Neural progenitor cell (in vitro differentiated cells): ENCODE measurements around the gene PARVG. TPM values are rescaled to one million over a fixed set of nuclear protein-coding genes. Genes with fewer than 3 reads are reported as not detected.

Experiments used
- DNase-seq: peaks from one replicate; pipeline ENCODE4 v3.0.0-alpha.2; 2016; ENCODE audit warnings: low spot score
- H2AFZ ChIP-seq: fragments of 200-600 bp; sonication (generic); replicated peaks from 2 replicates; pipeline ENCODE4 v1.6.1; 2016; ENCODE audit warnings: antibody characterized with exemption
- H3F3A ChIP-seq: fragments of 200-600 bp; sonication (generic); 2 replicates; pipeline ENCODE4 v1.6.1; 2016; ENCODE audit warnings: antibody characterized with exemption, low read depth
- H3K27ac ChIP-seq: fragments of 200-600 bp; sonication (generic); 2 replicates; pipeline ENCODE4 v1.5.1; 2016; ENCODE audit warnings: mild to moderate bottlenecking
- H3K27me3 ChIP-seq: fragments of 200-600 bp; sonication (generic); 2 replicates; pipeline ENCODE4 v1.6.1; 2016; ENCODE audit warnings: mild to moderate bottlenecking, moderate library complexity
- H3K36me3 ChIP-seq: fragments of 200-600 bp; sonication (generic); 2 replicates; pipeline ENCODE4 v1.5.1; 2016
- H3K4me1 ChIP-seq: fragments of 200-600 bp; sonication (generic); 2 replicates; pipeline ENCODE4 v1.6.1; 2016; ENCODE audit warnings: mixed run types
- H3K4me2 ChIP-seq: fragments of 200-600 bp; sonication (generic); 2 replicates; pipeline ENCODE4 v1.6.1; 2016
- H3K4me3 ChIP-seq: fragments of 200-600 bp; sonication (generic); 2 replicates; pipeline ENCODE4 v1.5.1; 2016
- H3K79me2 ChIP-seq: fragments of 200-600 bp; sonication (generic); 2 replicates; pipeline ENCODE4 v1.6.1; 2016; ENCODE audit warnings: low read depth
- H3K9ac ChIP-seq: fragments of 200-600 bp; sonication (generic); 2 replicates; pipeline ENCODE4 v1.6.1; 2016
- H3K9me3 ChIP-seq: fragments of 200-600 bp; sonication (generic); 2 replicates; pipeline ENCODE4 v1.5.1; 2016; ENCODE audit warnings: low read depth
- H4K20me1 ChIP-seq: fragments of 200-600 bp; sonication (generic); 2 replicates; pipeline ENCODE4 v1.6.1; 2016; ENCODE audit warnings: low read depth
- H3K27ac Mint-ChIP-seq: 3 replicates; pipeline ENCODE4 v1.8.0; 2021; ENCODE audit warnings: mixed read lengths
- H3K27me3 Mint-ChIP-seq: 2 replicates; pipeline ENCODE4 v1.8.0; 2022; ENCODE audit warnings: low read depth, mild to moderate bottlenecking, inconsistent platforms, moderate library complexity, mixed read lengths; ENCODE audit not compliant: insufficient read depth
- H3K36me3 Mint-ChIP-seq: 3 replicates; pipeline ENCODE4 v1.8.0; 2021; ENCODE audit warnings: mixed read lengths
- H3K4me1 Mint-ChIP-seq: 3 replicates; pipeline ENCODE4 v1.8.0; 2021; ENCODE audit warnings: mixed read lengths
- H3K4me3 Mint-ChIP-seq: 3 replicates; pipeline ENCODE4 v1.8.0; 2021; ENCODE audit warnings: mild to moderate bottlenecking, moderate library complexity, mixed read lengths
- H3K9me3 Mint-ChIP-seq: 3 replicates; pipeline ENCODE4 v1.8.0; 2020; ENCODE audit warnings: mixed read lengths
- EZH2 ChIP-seq: fragments of 200-600 bp; sonication (generic); IDR thresholded peaks from 2 replicates; pipeline ENCODE4 v1.6.1; 2017; ENCODE audit warnings: antibody characterized with exemption, mild to moderate bottlenecking, moderate library complexity
- EZH2phosphoT487 ChIP-seq: fragments of 200-600 bp; sonication (generic); IDR thresholded peaks from 2 replicates; pipeline ENCODE4 v1.6.1; 2017; ENCODE audit warnings: antibody characterized with exemption
- total RNA-seq: library from RNA; depleted of rRNA; stranded (reverse); fragments of >200 nt; gene quantifications from 2 replicates; pipeline ENCODE4 v1.2.3, GENCODE V29; 2015; ENCODE audit warnings: low replicate concordance
- TF ChIP-seq, protein P1 (sequence below): fragments of 200-600 bp; sonication (generic); IDR thresholded peaks from 2 replicates; pipeline ENCODE4 v1.5.1; 2017; ENCODE audit warnings: antibody characterized with exemption, mild to moderate bottlenecking

Gene PARVG
- total RNA-seq, 1 donor from 2014 or later: not detected

DNA sequence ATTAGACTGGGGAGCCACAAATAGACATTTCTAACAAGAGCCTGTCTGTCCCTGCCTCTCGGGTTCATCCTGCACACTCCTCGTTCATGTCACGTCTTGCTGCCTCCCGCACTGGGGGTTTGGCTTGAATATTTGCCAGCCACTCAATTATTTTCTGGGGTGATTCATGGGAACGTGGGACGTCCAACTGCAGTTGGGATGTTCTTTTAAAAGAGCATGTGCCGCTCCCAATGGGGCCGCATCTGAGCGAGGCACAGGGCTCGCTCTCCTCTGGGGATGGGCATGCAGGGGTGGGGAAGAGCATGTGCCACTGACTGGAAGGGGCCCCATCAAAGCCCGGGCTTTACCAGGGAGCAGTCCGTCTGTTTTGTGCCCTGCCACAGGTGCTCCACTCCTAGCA lies 43.4 kb downstream of the PARVG start:
- no peaks in the 10 kb centered on the region for H3K27me3 ChIP-seq
- no peaks in the 10 kb centered on the region for H3K36me3 ChIP-seq
- H3K4me1 ChIP-seq: no peaks in the 10 kb centered on the region
- H3K4me3 Mint-ChIP-seq: no peak overlapping the region
- no peak for DNase-seq
- H3K9me3 Mint-ChIP-seq: peaks cover 12% of the 10 kb centered on the region
- no peak overlapping the region for H3K27ac Mint-ChIP-seq
- H3K27ac ChIP-seq: no peak overlapping the region
- H3K79me2 ChIP-seq: no peaks in the 10 kb centered on the region
- TF ChIP-seq EZH2phosphoT487 (no peak), EZH2 (no peak)
- TF ChIP-seq, protein P1, sequence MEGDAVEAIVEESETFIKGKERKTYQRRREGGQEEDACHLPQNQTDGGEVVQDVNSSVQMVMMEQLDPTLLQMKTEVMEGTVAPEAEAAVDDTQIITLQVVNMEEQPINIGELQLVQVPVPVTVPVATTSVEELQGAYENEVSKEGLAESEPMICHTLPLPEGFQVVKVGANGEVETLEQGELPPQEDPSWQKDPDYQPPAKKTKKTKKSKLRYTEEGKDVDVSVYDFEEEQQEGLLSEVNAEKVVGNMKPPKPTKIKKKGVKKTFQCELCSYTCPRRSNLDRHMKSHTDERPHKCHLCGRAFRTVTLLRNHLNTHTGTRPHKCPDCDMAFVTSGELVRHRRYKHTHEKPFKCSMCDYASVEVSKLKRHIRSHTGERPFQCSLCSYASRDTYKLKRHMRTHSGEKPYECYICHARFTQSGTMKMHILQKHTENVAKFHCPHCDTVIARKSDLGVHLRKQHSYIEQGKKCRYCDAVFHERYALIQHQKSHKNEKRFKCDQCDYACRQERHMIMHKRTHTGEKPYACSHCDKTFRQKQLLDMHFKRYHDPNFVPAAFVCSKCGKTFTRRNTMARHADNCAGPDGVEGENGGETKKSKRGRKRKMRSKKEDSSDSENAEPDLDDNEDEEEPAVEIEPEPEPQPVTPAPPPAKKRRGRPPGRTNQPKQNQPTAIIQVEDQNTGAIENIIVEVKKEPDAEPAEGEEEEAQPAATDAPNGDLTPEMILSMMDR: no peak
- no peak overlapping the region for H3K9ac ChIP-seq
- peaks cover 5% of the 10 kb centered on the region for H3K4me1 Mint-ChIP-seq
- H3F3A ChIP-seq: no peaks in the 10 kb centered on the region
- H3K4me2 ChIP-seq: no peak overlapping the region
- peaks cover 4% of the 10 kb centered on the region for H3K27me3 Mint-ChIP-seq
- no peaks in the 10 kb centered on the region for H3K36me3 Mint-ChIP-seq
- no peaks in the 10 kb centered on the region for H3K9me3 ChIP-seq
- H2AFZ ChIP-seq: no peak overlapping the region
- no peak overlapping the region for H3K4me3 ChIP-seq
- H4K20me1 ChIP-seq: no peaks in the 10 kb centered on the region

DNA sequence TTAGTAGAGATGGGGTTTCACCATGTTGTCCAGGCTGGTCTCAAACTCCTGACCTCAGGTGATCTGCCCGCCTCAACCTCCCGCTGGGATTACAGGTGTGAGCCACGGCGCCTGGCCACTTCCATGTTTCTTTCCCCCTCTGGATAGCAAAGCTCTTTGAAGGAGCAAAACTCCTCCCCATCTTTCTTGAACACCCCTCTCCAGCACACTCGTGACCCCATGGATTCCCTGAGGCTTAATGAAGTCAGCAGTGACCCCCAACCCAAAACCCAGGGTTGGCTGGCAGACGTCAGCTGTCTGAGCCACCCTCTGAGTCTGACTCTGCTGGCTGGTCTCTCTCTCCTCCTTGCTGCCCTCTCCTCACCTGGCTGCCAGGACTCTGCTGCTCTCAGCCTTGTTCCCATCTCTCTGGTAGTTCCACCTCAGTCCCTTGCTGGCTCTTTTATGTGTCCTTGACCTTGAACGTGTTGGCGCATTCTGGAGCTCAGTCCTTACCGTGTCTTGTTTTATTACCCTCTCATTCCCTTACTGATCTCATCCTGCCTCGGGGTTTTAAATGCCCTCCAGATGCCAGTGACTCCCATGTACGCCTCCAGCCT lies 44.5 kb downstream of the PARVG start:
- Histone ChIP-seq H3K27me3 (no peaks in the 10 kb centered on the region), H3K9ac (no peak overlapping the region), H3F3A (no peaks in the 10 kb centered on the region), H3K4me1 (no peaks in the 10 kb centered on the region), H3K27ac (no peak overlapping the region), H3K4me3 (no peak overlapping the region), H2AFZ (no peak overlapping the region), H3K9me3 (no peaks in the 10 kb centered on the region), H3K4me2 (no peak overlapping the region), H3K36me3 (no peaks in the 10 kb centered on the region), H3K79me2 (no peaks in the 10 kb centered on the region), H4K20me1 (no peaks in the 10 kb centered on the region)
- Mint-ChIP-seq H3K4me3 (no peak overlapping the region), H3K9me3 (peaks cover 12% of the 10 kb centered on the region), H3K4me1 (peaks cover 5% of the 10 kb centered on the region), H3K27me3 (peaks cover 4% of the 10 kb centered on the region), H3K27ac (no peak overlapping the region), H3K36me3 (no peaks in the 10 kb centered on the region)
- no peak for DNase-seq
- TF ChIP-seq EZH2phosphoT487 (no peak), EZH2 (no peak)
- TF ChIP-seq, protein P1: no peak

DNA sequence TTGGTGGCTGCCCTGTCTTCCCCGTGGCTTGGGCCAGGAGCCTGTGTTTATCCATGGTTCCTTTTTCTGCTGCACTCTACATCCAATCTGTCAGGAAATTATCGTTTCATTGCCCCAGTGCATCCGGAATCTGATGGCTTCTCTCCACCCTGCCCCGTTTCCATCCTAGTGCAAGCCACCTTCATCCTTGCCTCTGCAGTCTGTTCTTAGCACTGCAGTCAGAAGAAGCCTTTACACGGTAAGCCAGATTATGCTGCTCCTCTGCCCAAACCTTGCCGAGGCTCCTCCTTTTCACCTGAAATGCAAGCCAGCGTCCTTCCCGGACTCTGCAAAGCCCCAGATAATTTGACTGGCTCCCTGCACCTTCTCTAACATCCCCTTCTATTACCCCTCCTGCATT lies 45.1 kb downstream of the PARVG start:
- H3K79me2 ChIP-seq: no peaks in the 10 kb centered on the region
- no peak overlapping the region for H2AFZ ChIP-seq
- no peak for TF ChIP-seq EZH2phosphoT487
- DNase-seq: no peak
- no peak overlapping the region for H3K27ac ChIP-seq
- Mint-ChIP-seq H3K4me1 (peaks cover 5% of the 10 kb centered on the region), H3K36me3 (no peaks in the 10 kb centered on the region), H3K27me3 (peaks cover 4% of the 10 kb centered on the region), H3K27ac (no peak overlapping the region), H3K9me3 (peaks cover 12% of the 10 kb centered on the region), H3K4me3 (no peak overlapping the region)
- no peak overlapping the region for H3K9ac ChIP-seq
- H3K27me3 ChIP-seq: no peaks in the 10 kb centered on the region
- no peaks in the 10 kb centered on the region for H3K36me3 ChIP-seq
- H3K4me1 ChIP-seq: no peaks in the 10 kb centered on the region
- no peaks in the 10 kb centered on the region for H3K9me3 ChIP-seq
- H4K20me1 ChIP-seq: no peaks in the 10 kb centered on the region
- H3K4me3 ChIP-seq: no peak overlapping the region
- H3F3A ChIP-seq: no peaks in the 10 kb centered on the region
- H3K4me2 ChIP-seq: no peak overlapping the region

DNA sequence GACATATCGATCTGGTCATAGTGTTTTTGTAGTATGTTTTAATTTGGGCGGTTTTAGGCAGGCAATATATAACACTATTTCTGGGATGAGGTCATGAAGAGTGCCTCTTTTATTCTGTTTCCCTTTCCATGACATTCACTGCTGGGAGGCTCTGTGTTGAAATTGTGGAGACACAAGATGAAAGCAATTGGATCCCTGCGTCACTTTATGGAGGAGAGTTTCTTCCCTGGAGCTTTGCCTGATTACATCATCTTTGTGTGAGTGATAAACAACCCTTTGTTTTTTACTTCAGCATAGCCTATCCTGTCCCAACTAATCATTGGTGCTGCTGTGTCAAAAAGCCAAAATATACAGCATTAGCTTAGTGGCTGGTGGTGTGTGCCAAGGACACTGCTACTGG lies 48.6 kb downstream of the PARVG start:
- TF ChIP-seq EZH2phosphoT487: no peak
- TF ChIP-seq EZH2: no peak
- TF ChIP-seq, protein P1: no peak
- H3K36me3 Mint-ChIP-seq: no peaks in the 10 kb centered on the region
- Histone ChIP-seq H4K20me1 (no peaks in the 10 kb centered on the region), H3K4me3 (no peak overlapping the region), H3K4me2 (no peak overlapping the region), H2AFZ (no peak overlapping the region), H3K27me3 (no peaks in the 10 kb centered on the region), H3K9me3 (no peaks in the 10 kb centered on the region), H3K27ac (no peak overlapping the region), H3F3A (no peaks in the 10 kb centered on the region), H3K36me3 (no peaks in the 10 kb centered on the region), H3K9ac (no peak overlapping the region), H3K4me1 (no peaks in the 10 kb centered on the region), H3K79me2 (no peaks in the 10 kb centered on the region)
- H3K9me3 Mint-ChIP-seq: peaks cover 7% of the 10 kb centered on the region
- DNase-seq: no peak
- no peak overlapping the region for H3K4me3 Mint-ChIP-seq
- no peaks in the 10 kb centered on the region for H3K4me1 Mint-ChIP-seq
- no peak overlapping the region for H3K27ac Mint-ChIP-seq
- H3K27me3 Mint-ChIP-seq: no peaks in the 10 kb centered on the region
